Body of pancreas (tissue), 4 donors: Measurements from ENCODE around the gene CEACAM20.

ENCODE experiments used
- POLR2A ChIP-seq, 3 donors: fragments of 450-650 bp; IDR thresholded peaks; one replicate each; pipeline ENCODE4 v1.6.1; 2016; ENCODE audit warnings: antibody characterized with exemption in 3 of 3, mild to moderate bottlenecking in 2 of 3
- TF ChIP-seq, protein P1 (sequence below), 7 experiments: fragments of 450-650 bp in 4 of 7; fragments of 200-600 bp in 3 of 7; sonication (generic) in 3 of 7; IDR thresholded peaks; one replicate each; pipeline ENCODE4 v1.5.1; 2016 to 2019; ENCODE audit warnings: antibody characterized with exemption in 7 of 7

DNA sequence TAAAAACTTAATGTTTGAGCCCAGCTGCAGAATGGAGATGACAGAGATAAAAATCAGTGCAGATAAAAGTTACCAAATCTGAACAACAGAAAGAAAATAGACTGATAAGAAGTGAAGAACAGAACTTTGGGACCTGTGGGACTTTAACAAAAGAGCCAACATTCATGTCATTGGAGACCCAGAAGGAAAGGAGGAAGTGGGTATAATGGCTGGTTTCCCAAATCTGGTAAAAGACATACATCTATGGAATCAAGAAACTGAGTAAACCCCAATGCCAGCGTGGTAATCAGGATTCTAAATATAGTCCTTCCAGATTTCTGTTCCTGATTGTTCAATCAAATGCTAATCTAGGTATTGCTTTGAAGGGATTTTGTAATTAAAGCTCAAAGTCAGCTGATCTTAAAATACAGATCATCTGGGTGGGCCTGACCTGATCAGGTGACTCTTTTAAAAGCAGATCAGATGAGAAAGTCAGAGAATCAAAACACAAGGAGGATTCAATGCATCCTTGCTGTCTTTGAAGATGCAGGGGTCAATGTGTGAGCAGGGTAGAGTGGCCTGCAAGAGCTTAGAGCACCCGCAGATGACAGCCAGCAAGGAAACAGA, 25.3 kb upstream of the CEACAM20 start:
- TF ChIP-seq, protein P1, sequence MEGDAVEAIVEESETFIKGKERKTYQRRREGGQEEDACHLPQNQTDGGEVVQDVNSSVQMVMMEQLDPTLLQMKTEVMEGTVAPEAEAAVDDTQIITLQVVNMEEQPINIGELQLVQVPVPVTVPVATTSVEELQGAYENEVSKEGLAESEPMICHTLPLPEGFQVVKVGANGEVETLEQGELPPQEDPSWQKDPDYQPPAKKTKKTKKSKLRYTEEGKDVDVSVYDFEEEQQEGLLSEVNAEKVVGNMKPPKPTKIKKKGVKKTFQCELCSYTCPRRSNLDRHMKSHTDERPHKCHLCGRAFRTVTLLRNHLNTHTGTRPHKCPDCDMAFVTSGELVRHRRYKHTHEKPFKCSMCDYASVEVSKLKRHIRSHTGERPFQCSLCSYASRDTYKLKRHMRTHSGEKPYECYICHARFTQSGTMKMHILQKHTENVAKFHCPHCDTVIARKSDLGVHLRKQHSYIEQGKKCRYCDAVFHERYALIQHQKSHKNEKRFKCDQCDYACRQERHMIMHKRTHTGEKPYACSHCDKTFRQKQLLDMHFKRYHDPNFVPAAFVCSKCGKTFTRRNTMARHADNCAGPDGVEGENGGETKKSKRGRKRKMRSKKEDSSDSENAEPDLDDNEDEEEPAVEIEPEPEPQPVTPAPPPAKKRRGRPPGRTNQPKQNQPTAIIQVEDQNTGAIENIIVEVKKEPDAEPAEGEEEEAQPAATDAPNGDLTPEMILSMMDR (IDR thresholded peaks at IDR 0.05) = no peak
- no peak for TF ChIP-seq POLR2A (IDR thresholded peaks at IDR 0.05)
